LHCN-M2 (cell line): ENCODE results near the gene PLCB4. TPM values are rescaled to one million over a fixed set of nuclear protein-coding genes. Genes with fewer than 3 reads are reported as not detected.

Experiments
- DNase-seq: peaks from one replicate; pipeline ENCODE4 v3.0.0-alpha.2; 2012; ENCODE audit warnings: low read depth
- total RNA-seq: library from RNA; depleted of rRNA; stranded (reverse); fragments of >200 nt; gene quantifications from 2 replicates; pipeline ENCODE4 v1.2.3, GENCODE V29; 2014

The PLCB4 gene
- total RNA-seq, 1 experiment from 2014 or later = 6.4 TPM

DNA sequence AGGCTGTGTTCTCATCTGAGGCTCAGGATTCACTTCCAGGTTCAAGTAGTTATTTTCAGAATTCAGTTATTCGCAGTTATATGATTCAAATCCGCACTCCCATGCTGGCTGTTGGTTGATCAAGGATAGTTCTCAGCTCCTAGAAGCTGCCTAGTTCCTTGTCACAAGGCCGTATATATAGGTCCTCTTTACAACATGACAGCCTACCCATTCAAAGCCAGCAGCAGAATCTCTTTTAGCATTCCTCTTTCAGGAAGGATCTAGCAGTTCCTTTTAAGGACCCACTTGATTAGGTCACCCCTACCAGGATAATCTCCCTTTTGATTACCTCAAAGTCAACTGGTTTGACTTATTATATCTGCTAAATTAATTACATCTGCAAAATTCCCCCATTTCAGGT is 421.7 kb downstream of the PLCB4 start:
- no peak for DNase-seq

DNA sequence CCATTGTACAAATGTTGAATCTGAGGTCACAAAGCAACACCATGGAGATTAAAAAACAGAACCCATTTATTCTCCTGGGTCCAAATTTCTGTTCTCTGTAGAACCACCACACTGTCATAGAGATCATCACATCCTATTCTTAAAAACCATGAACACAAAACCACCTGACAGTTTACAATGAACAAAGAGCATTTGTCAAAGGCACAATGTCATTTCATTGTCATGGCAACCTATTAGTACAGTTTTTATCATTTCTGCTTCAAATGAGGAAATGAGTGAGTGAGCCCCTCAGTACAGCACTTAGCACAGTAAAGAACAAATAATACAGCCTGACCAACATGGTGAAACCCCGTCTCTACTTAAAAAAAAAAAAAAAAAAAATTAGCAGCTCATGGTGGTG is 422.4 kb downstream of the PLCB4 start:
- peak; percentile 38 for DNase-seq

DNA sequence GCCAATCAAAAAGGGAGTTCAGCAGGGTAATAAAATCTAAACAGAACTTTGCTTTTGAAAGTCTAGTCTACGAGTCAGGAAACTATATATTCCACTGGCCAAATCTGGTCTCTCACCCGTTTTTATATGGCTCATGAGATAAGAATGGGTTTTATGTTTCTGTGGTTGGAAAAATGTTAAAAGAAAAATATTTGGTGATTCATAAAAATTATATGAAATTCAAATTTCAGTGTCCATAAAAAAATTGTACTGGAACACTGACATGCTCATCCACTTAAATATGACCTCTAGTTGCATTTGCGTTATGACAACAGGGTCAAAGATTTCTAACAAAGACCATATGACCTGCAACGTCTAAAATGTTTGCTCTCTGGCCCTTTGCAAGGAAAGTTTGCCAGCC is 423.2 kb downstream of the PLCB4 start:
- DNase-seq = peak; percentile 90

DNA sequence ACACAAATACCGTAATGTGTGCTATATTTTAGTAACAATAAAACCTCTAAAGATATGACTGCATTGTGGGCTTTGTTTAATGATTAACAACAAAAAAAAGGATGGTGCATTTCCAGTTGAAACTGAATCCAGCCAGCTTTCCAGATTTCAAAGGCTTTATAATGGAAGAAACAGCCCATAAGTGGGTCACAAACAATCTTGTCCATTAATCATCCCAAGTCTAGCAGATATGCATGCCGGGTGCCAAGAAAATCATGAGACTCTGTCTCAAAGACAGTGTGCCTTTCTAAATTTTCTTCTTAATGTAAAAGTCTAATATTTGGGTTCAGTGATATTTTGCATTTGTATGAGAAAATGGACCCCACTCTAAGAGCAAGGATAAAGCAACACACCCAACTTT is 424.9 kb downstream of the PLCB4 start:
- DNase-seq = no peak

DNA sequence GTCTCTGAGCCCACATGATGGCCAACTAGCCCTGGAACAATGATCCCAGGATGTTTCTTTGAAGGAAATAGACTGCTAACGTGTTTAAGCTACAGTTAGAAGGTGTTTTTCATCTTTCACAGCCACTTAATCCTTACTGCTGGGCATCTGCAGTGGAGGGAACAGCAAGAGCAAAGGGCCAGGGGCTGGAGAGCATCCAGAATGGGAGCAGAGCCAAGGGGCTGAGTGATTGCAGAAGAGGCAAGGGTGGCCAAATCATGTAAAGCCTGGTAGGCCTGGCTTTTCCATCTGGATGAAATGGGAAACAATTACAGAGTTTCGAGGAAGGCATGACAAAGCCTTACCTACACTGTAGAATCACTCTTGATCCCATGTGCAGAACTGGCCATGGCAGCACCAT is 426.8 kb downstream of the PLCB4 start:
- DNase-seq = no peak

DNA sequence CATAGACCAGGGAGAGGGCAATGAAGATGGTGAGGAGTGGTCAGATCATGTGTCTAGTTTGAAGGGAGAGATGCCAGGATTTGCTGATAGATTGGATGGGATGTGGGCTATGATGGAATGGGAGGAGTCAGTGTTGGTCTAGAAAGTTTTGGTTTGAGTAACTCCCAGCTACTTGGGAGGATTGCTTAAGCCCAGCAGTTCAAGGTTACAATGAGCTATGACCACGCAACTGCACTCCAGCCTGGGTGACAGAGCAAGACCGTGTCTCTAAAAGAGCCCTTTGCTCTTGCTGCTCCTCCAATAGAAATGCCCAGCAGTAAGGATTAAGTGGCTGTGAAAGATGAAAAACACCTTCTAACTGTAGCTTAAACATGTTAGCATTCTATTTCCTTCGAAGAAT is 427.3 kb downstream of the PLCB4 start:
- no peak for DNase-seq

DNA sequence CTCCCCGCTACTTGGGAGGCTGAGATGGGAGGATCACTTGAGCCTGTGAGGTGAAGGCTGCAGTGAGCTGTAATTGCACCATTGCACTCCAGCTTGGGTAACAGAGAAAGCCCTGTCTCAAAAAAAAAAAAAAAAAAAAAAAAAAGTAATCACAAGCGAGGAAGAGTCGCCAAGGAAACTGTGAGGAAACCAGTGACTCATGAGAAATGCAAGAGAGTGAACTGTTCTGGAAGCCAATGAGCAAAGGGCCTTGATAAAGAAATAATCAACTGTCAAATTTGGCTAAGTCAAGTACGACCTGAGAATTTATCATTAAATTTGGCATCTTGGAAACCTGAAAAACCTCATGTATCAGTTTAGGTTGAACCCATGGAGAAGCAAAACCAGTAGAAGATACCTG is 429.4 kb downstream of the PLCB4 start:
- DNase-seq = peak; percentile 62

GRCh38 chr20:9499126-9499899 is 430.4 kb downstream of the PLCB4 start:
- no peak for DNase-seq

- peak; percentile 43 for DNase-seq
Observed at GRCh38 chr20:9500121-9500520, 431.2 kb downstream of the PLCB4 start.

DNA sequence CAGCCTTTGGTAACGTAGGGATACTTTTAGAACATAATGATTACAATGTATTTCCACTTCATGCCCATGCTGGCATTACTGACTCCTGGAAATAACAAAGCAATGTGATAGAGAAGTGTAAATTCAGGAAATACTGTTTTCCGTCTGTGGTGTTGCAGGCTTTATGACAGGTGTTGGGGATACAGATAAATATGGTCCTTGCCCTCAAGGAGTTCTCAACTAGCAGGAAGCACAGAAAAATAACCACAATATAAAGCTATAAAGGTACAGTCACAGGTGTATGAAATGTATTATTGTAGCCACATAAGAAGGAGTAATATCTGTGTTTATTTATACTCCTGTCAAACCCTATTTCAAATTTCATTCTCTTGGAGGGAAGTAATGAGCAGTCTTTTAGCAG is 432.6 kb downstream of the PLCB4 start:
- no peak for DNase-seq

GRCh38 chr20:9503526-9504245 is 434.8 kb downstream of the PLCB4 start:
- DNase-seq = peak; percentile 78

DNA sequence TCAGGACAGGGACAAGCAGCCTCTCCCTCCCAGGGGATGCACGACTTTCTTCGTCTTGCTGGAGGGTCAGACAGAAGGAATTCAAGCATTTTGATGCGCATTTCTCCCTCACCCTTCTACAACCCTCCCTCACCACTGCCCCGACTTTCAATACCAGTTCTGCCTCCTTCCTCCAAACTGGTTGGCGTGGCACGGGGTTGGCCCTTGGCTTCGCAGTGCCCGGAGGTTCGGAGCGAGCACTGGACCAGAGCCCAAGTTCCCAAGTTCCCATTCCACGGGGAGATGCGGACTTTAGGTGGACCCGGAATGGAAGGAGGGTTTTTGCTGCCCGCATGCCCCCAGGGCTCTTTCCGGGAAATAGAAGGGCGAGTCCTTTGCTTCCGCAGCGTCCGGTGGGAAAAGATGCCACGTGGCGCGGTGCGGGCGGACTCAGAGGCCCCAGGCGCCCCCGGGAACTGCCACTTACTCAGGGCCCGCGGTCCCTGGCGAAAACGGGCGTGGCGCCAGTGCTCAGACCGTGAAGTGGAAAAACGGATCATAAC is 437.5 kb downstream of the PLCB4 start:
- DNase-seq = no peak

DNA sequence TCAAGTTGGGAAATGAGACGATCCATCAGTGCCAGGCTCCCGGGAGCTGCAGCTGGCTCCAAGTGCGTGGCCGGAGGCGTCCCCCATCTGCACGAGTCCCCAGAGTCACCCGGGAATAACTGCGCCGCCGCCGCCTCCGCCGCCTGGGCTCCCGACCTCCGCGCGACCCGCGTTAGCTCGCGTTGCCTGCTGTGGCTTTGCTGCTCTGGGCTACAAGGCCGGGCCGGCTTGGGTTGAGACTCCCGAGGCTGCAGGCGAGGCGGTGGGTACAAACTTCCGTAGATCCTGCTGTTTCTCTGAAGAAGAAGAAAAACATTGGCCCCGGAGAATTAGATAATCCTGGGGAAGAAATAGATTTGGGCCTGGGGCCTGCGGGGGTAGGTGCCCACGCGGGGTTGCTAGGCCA is 438.1 kb downstream of the PLCB4 start:
- DNase-seq = no peak

DNA sequence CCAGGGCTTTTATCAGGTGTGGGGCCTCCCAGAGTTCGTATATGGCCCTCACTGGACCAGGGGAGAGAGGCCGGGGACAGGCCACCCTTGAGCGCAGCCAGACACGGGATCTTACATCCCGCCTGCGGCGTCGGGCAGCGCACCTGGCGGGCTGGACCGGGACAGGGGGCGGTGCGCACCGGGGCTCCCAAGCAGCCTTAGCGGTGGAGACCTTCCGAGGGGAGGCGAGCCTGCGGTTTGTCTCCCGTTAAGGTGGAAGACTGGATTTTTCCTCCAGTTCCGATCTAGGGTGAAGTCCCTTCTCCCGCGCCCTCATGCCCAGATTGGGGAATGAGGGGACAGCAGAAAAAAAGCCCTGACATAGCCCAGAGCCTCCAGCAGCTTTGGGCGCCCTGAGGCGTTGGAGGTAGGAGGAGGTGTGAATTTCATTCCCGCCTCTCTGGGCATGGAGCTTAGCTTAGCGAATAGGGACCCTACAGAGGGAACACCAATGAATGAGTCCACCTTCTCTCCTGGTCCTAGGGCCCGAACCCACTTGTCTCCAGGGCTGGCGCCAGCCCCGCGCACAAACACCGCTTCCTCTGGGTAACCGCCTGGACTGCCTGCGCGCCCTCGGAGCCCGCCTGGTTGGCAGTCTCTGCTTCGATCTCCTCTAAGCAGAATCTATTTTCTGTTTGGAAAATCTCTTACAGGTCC is 438.8 kb downstream of the PLCB4 start:
- DNase-seq = no peak

DNA sequence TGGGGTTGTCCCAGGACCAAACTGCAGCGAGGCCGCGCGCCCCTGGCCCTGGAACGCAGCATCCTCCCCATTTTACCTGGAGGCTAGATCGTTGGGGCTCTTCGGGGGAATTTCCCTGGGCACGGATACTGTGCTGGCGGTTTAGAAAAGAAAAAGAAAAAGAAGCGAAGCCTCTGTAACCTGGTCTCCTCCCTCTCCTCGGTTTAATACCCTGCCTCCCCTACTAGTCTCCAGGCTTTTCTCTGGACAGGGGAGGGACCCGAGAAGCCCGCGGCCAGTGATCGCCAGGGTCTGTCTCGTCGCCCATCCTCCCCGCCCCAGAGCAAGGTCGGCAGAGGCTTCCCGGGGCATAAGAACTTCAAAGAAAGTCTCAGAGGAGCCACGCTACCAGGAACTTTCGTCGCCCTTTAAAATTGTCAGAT is 439.4 kb downstream of the PLCB4 start:
- DNase-seq = no peak

- no peak for DNase-seq
Observed at GRCh38 chr20:9508696-9509178, 439.9 kb downstream of the PLCB4 start.

DNA sequence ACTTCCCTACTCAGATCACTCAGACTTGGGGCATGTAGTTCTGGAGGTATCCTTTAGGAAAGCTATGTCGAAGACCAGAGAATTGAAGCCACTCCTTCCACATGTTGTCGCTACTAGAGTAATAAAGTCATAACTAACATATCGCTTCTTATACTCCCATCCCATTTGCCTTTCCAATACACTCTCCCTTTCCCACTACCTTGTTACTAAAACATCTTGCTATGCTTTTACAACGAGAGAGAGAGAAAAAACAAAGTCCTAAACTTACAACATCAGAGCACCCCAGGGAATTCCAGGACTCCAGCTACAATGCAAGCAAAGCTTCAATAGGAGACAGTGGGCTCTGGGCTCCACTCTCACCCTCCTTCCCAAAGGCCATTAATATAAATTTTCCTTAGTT is 440.4 kb downstream of the PLCB4 start:
- no peak for DNase-seq

DNA sequence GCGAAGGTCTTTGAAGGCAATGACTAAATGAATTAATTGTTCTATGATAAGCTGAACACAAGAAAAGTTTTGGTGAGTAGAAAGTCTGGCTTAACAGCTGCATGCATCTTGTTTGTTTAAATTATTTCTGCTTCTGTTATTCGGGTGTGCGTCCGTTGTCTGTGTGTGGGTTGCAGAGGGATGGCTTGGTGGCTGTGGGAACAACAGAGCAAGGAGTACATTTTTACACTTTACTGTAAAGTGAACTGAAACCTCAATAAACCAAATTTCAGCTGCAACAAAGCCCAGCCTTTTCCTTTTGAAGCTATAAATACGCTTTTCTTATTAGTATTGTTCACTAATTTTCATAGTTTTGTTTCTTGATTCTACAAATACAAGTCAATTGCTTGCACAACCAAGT is 442.0 kb downstream of the PLCB4 start:
- no peak for DNase-seq

DNA sequence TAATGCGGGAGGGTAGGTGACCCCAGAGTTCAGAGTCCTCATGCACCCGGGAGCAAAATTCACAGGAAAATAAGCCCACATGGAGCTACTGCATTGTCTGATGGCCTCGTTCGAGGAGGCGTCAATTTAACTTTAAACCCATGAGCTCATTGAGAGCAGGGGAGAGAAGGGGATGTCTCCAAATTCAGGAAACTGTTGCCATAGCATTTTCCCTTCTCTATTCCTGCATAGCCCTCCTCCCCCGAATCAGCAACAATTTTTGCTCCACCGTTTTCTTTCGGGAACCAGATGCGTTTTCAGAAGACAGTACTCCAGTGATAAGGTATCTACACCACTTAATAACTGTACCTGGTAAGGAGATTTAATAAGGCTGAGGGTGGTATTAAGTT is 445.2 kb downstream of the PLCB4 start:
- DNase-seq = no peak

- DNase-seq = peak; percentile 51
Observed at GRCh38 chr20:9514461-9515213, 445.8 kb downstream of the PLCB4 start, which contains the start of gene LAMP5. LAMP5 (plus strand) TSS chr20:9514590; CDS start chr20:9514853, 263 bp downstream.

GRCh38 chr20:9515214-9515585 is 446.3 kb downstream of the PLCB4 start:
- DNase-seq = no peak
